Astrocyte of the hippocampus (primary cell): Measurements from ENCODE around the gene KCND2.
"Not testable (repeated sequence)": the region's sequence is repeated elsewhere in the genome, so short reads cannot be mapped to it uniquely, and the experiment has no call there.

Experiments used
- DNase-seq: peaks from one replicate; pipeline ENCODE4 v3.0.0; 2011; ENCODE audit warnings: low read depth, low spot score

The KCND2 gene

GRCh38 chr7:120587243-120587642, 314.3 kb downstream of the KCND2 start:
- no peak for DNase-seq

GRCh38 chr7:120588416-120588815, 315.4 kb downstream of the KCND2 start:
- no peak for DNase-seq

DNA sequence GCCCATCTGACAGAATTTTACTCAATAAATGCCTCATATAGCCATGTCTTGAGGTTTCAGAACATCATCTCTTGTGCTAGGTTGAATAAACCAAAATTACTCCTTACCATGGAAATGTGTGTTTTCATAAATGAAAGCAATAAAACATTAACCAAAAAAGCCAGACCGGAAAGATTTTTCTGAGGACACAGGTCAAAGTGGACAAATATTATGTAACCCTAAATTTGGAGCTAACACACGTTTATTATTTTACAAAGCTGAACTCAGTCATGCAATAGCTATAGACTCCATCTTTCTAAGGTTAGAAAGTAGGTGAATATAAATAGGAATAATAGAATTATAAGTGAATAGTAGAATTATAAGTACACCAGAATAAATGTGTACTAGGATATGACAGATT, 315.9 kb downstream of the KCND2 start:
- no peak for DNase-seq

- no peak for DNase-seq
Observed at GRCh38 chr7:120600607-120601006, 327.6 kb downstream of the KCND2 start.

DNA sequence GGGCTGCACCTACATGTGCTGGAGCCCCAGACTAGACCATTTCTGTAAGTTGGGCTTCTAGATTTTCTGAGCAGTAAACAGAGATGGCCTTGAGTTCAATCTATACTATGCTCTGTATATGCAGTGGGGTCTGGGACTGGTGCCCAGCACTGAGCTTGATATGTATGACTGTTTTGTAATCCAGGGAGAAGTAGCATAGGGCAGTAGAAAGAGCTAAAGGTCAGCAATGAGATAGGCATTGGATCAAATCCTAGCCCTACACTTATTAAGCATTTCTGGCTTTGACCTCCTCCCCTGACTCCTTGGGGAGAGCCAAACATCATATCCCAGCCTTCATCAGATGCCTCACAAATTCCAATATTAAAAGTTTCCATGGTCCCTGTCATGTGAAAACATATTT, 330.4 kb downstream of the KCND2 start:
- no peak for DNase-seq

- DNase-seq, result no peak
Observed at GRCh38 chr7:120609136-120609753, 336.3 kb downstream of the KCND2 start.

GRCh38 chr7:120611975-120612374, 339.0 kb downstream of the KCND2 start:
- DNase-seq, result no peak

- no peak for DNase-seq
Observed at GRCh38 chr7:120615703-120616102, 342.7 kb downstream of the KCND2 start.

- no peak for DNase-seq
Observed at GRCh38 chr7:120617275-120617674, 344.3 kb downstream of the KCND2 start.

DNA sequence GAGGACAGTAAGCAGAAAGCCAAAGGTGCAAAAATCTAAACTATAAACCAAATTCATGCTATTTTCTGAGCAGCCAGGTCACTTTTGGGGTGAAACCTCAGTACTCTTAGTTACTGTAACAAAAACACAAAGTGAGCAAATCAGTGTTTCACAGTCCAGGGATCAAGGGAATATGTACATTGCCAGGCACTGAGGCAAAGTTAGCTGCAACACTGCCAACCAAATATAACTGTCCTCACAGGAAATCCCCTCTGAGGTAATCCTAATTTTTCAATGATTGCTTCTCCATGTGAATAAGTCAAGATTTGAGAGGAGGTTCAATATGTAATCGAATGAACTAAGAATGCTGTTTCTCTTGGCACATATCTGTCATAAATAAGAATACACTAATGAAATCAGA, 355.3 kb downstream of the KCND2 start:
- DNase-seq, result no peak

DNA sequence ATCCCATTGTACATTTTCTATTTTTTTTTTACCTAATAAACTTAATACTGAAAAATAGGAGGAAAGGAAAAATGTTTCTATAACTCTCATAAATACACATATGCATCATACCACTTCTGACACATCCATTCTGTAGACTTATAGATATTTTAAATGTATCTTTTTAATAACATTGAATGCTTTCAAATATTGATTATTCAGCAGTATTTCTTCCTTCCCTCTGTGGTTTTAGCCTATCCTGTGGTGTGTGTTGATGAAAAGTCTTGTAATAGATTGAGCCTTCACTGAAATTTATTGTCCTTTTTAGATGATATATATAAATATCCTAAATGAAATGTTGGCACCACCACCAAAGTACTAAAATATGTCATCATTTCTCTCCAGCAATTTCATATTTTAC, 366.9 kb downstream of the KCND2 start:
- no peak for DNase-seq

DNA sequence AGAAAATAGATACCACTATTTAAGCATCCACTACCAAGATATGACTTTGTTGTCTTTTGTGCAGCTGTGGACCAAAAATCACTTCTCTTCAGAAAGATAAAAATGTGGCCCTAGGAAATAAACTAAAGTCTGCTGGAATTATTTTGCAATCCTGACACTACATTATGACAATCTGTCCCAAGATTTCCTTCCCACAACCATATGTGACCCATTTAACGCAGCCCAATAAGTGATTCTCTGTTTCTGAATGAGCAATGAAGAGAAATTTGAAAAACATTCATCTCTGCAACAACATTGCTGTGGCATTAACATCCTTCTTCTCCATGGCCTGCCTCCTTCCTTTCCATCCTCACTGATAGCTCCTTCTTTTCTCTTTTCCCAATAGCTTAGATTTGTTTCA, 373.0 kb downstream of the KCND2 start:
- DNase-seq, result no peak

DNA sequence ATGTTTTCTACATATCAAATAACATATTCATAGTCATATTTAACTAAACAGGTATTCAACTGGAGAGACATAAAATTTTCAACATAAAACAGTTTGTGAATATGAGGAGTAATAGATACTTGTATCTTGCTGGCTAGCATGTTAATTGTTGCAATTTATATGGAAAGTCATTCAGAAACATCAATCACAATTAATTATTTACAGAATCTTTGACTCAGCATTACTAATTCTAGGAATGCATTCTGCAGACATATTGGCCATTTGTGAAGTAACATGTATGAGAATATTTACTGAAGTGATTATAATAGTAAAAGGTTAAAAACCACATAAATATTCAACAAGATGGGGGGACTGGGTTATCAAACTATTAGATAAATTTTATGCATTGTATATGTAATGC, 381.3 kb downstream of the KCND2 start:
- DNase-seq, result no peak

DNA sequence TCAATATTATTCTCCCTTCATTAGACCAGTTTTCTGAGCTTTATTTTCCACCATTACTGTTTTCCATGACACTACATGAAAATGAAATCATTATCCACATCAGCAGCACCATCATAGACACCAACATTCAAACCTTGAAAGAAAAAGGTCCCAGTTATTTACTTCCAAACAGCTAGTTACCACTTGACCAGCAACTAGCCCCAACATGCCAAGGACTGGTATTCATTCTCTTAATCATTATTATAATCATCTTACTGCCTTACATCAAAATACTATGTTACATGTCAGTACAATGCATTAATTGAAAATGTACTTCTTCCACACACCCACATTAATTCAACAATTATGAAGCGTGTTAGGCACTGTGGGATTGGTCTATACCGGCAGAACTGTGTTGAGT, 385.5 kb downstream of the KCND2 start:
- DNase-seq, result no peak

DNA sequence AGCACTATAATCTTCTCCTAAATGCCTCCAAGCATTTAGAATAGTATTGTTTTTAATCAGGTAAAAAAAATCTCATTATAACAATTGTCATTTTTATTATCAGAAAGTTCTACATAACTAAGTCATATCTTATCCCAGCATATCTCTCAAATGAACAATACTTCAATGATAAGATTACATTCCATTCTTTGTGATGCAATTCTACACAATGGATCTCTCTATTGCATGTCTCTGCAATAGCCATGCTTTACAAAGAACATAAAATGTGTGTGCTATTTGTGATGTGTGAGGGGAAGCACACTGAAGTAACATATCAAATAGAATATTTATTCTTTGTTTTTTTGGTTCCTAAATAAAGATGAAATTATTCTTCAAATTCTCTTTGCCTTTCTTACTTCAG, 389.3 kb downstream of the KCND2 start:
- DNase-seq, result no peak

DNA sequence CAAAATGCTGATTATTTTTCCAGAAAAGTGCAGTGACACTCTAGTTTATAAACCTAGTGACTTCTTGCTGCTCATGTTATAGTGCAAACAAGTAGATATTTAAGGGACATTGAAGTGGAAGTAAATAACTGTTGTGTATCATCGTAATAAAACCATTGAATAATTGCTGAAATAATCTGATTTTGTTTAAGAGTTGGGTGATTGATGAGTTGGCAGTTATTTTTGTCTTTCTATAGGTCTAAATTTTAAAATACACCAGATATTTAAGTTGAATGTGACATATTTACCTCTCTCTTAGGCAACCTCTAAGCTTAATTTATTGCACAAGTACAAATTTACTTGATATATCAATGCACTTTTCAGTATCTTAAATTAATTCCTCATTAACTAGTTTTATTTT, 392.1 kb downstream of the KCND2 start:
- no peak for DNase-seq

- no peak for DNase-seq
Observed at GRCh38 chr7:120675076-120675475, 402.1 kb downstream of the KCND2 start.

DNA sequence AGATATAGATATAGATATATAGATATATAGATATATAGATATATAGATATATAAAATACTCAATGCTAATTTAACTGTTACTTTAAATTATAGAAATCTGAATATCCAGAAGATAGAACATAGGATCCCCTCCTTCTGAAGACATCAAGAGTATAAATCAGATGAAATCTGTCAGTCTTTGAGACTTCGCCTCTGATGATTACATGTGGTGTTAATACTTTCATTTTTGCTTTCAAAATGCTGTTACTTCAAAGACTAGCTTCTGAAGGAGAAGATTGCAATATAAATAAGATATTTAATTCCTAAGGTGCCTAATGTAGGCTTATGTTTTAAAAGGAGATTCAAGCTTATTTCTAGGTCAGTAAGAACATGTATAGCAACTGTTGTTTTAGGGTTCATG, 404.6 kb downstream of the KCND2 start:
- no peak for DNase-seq

DNA sequence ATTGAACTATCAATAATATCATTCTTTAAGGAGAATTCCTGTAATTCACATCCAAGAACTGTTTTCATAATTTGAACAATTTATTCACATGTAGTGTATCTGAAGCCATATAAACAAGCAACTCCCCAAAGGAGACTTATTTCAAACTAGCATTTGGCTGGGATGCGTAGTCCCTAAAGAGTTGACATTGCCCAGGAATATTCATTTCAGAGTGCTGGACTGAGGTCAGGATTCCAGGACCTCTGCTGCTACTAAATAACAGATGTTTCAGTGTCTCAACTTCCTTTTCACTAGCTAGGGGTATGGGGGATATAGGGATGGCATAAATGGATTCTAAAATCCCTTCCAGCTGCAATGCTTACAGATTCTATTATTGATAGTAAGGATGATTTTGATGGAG, 408.0 kb downstream of the KCND2 start:
- no peak for DNase-seq

DNA sequence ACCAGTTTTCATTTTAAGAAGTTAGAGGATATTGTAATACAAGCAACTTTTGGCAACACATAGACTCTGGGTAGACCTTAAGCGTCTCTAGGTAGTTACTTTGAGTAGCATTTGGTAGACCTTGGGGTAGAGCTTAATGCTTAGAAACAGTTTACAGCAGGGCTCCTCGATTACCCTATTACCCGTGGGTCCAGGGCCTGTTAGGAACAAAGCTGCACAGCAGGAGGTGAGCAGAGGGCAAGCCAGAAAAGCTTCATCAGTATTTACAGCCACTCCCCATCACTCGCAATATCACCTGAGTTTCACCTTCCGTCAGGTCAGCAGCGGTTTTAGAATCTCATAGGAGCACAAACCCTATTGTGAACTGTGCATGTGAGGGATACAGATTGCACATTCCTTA, 411.5 kb downstream of the KCND2 start:
- DNase-seq, result no peak

GRCh38 chr7:120691915-120692314, 418.9 kb downstream of the KCND2 start:
- DNase-seq, result no peak

DNA sequence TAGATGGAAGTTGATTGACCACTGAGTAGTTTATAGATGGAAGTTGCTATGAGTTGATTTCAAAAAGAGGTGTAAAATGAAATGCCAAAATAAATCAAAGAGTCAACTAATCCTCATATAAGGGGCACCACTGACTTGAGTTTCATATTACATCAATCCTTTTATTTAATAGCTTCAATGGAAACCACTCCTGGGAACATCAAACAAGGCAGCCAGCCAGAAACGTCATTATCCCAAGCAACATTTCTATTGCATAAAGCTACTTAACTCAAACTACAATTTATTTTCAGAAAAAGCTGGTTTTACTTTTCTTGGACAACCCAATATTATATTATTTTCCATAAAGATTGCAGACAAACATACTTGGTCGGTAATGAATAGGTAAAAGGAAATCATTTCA, 422.9 kb downstream of the KCND2 start:
- no peak for DNase-seq

GRCh38 chr7:120700796-120701195, 427.8 kb downstream of the KCND2 start:
- DNase-seq, result no peak

GRCh38 chr7:120702408-120702807, 429.4 kb downstream of the KCND2 start:
- DNase-seq, result not testable (repeated sequence)
